Breast epithelium (tissue), 3 donors: ENCODE measurements around the gene SPAG6.

ENCODE experiments used
- POLR2A ChIP-seq: fragments of 450-650 bp; IDR thresholded peaks from one replicate; pipeline ENCODE4 v1.6.1; 2016; ENCODE audit warnings: antibody characterized with exemption, mild to moderate bottlenecking, moderate library complexity
- POLR2AphosphoS5 ChIP-seq, 3 donors: sonication (generic); formaldehyde crosslinking; IDR thresholded peaks; one replicate each; pipeline ENCODE4 v1.6.1; 2017; ENCODE audit warnings: antibody characterized with exemption in 3 of 3
- TF ChIP-seq, protein P1 (sequence below), 3 donors: fragments of 450-650 bp; IDR thresholded peaks; one replicate each; pipeline ENCODE4 v1.5.1; 2016 to 2017; ENCODE audit warnings: antibody characterized with exemption in 3 of 3, mild to moderate bottlenecking in 3 of 3, moderate library complexity in 3 of 3

DNA sequence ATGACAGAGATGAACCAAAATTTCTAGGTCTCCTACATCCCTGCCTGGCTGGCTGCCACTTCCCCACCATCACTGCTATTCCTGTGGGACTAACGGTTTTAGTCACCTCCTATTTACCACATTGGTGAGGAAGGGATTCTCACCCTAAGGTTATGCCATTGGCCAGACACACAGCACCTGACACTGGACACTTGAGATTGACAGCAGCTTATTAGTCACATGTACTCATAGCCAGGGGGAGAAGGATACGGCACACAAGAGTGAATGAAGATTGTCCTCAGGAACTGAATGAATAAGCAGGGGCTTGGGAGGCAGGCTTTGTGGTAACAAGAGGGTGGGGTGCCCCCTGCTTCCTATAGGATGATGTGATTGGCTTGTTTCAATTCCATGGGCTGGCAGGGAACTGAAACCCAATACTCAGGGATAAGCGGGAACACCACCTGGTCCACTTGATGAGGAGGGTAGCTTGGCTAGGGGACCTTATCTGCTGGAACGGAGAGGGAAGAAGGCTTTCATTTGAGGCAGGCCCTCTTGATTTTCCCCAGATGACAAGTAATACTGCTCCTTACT lies 99.0 kb downstream of the SPAG6 start:
- TF ChIP-seq, protein P1, sequence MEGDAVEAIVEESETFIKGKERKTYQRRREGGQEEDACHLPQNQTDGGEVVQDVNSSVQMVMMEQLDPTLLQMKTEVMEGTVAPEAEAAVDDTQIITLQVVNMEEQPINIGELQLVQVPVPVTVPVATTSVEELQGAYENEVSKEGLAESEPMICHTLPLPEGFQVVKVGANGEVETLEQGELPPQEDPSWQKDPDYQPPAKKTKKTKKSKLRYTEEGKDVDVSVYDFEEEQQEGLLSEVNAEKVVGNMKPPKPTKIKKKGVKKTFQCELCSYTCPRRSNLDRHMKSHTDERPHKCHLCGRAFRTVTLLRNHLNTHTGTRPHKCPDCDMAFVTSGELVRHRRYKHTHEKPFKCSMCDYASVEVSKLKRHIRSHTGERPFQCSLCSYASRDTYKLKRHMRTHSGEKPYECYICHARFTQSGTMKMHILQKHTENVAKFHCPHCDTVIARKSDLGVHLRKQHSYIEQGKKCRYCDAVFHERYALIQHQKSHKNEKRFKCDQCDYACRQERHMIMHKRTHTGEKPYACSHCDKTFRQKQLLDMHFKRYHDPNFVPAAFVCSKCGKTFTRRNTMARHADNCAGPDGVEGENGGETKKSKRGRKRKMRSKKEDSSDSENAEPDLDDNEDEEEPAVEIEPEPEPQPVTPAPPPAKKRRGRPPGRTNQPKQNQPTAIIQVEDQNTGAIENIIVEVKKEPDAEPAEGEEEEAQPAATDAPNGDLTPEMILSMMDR (IDR thresholded peaks at IDR 0.05): no peak
- TF ChIP-seq POLR2A (no peak), POLR2AphosphoS5 (IDR thresholded peaks at IDR 0.05) (no peak)
